GM11168 (cell line): ENCODE data around the gene CCL17.
"Not testable (repeated sequence)": the region's sequence is repeated elsewhere in the genome, so short reads cannot be mapped to it uniquely, and the experiment has no call there.

ENCODE experiments used
- in situ Hi-C: fragments of 300-500 bp; cut with MboI; formaldehyde crosslinking; loops from one replicate; pipeline ENCODE4 v1.12.0; 2022; ENCODE audit warnings: low sequenced_read_pairs; ENCODE audit not compliant: unreplicated experiment

CCL17 gene

DNA sequence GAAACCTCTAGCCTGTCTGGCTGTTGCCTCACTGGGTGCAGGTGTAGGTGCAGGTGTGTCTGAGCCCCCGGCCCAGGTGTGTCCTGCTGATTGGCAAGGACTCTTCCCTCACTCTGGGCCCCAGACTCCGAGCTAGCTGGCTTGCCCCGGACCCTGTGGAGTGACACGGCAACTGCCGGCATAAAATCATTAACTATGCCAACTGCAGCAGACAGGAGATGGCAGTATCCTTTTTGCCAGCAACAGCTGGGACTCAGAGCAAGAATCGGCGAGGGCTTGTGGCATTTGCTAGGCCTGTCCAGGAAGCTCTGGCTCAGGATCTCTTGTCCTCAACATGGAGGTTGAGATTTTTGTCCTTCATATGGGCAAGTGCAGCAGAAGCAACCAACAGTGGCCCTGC, 21.8 kb downstream of the CCL17 start:
- in situ Hi-C loops, result no loop called here

DNA sequence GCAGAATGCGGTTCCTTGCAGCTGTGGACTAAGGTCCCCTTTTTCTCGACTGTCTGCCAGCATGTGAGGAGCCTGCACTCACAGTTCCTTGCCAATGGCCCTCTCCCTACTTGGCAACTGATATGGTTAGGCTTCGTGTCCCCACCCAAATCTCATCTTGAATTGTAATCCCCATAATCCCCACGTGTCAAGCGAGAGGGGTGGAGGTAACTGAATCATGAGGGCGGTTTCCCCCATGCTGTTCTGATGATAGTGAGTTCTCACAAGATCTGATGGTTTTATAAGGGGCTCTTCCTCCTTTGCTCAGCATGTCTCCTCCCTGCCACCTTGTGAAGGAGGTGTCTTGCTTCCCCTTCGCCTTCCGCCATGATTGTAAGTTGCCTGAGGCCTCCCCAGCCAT, 22.7 kb downstream of the CCL17 start:
- in situ Hi-C loops, result no loop called here

DNA sequence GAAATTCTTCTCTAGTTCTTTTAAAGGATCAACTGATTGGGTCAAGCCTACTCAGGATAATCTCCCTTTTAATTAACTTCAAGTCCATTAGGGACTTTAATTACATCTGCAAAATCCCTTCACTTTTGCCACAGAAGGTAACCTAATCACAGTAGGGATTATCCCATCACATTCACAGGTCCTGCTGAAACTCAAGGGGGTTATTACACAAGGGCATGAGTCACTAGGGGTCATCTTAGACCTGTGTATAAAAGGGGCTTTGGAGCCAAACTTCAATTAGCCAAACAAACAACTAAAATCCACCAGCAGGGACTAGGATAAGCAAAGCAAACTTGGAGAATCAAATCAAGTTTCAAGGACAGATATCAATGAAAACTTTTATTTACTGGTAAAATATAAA, 23.3 kb downstream of the CCL17 start:
- in situ Hi-C loops, result no loop called here

DNA sequence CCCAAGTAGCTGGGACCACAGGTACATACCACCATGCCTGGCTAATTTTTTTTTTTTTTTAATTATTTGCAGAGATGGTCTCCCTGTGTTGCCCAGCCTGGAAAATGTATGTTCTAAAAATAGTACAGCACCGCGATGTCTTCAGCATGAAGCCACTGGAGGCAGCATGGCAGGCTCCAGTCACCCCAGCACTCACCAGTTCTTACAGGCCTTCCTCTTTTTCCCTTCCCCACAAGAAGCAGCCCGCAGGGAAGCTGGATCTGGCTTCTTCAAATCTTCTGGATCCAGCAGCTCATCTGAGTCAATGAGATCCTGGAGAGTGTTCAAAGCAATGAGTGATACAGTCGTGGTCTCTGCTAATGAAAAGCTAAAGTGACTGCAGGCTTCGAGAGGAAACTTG, 26.4 kb downstream of the CCL17 start:
- in situ Hi-C loops, result no loop called here

DNA sequence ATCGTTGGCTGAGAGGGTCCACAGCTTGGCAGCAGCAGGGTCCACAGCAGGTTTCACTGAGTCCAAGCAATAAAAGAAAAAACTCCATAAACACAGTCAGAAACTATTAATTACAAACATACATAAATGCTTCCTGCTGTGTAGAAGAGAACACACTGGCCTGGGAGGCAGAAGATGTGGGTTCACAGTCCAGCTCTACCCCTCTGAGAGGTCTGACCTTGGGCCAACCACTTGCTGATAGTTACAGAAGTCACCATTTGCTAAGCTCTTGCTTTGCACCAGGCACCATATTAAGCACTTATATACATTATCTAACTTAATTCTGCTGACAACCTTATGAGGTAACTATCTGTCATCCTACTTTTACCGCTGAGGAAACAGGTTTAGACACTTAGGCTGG, 27.9 kb downstream of the CCL17 start:
- in situ Hi-C loops, result no loop called here

DNA sequence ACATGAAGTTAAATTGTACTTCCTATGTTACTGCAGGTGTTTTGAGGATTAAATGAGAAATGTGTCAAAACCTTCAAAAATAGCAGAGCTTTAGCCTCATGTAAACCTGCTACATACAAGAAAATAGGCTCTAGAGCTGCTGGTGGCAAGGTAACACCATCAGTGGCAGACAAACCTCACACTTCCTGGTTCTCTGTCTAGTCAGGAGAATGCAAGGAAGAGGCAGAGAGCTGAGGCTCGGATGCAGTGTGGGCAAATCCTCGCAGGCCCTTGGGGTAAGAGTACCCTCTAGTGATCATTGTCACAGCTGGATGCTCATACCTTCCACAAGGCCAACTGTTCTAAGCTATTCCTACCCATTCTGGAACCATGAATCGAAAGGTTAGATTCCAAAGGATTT, 28.4 kb downstream of the CCL17 start:
- in situ Hi-C loops, result no loop called here

DNA sequence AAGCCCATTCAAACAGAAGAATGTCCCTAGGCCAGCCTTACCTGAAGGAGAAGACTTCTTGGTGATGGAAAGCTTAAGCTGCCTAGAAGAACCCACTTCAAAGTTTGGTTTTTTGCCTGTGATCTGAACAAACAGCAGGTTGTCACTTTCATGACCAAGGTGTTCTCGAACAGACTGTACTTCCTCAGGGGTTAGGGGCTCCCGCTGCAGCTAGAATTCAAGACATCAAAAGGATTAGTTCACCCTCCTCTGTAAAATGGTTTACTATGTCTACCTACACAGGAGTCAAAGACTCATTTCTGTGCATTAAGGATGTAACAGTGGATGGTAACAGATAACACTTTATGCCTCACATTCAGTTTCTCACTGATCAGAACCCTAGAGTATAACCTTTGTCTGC, 29.4 kb downstream of the CCL17 start:
- in situ Hi-C loops, result no loop called here

DNA sequence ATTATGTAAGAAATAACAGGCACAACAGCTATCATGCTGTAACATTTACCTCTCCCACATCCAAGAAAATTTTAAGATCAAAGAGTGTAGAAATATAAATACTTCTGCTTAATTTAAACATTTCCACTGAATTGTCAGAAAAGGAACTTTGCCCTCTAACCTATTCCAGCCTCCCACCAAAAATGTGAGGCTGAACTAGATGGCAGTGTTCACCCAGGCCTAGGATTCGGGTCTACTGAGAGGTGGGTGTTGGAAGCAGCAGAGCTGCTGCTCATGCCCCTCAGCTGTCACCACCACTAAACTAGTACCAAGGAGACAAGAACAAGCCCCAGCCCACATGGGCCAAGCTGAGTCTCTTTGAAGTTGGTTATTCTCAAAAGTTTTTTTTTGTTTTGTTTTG, 31.3 kb downstream of the CCL17 start:
- in situ Hi-C loops, result no loop called here

DNA sequence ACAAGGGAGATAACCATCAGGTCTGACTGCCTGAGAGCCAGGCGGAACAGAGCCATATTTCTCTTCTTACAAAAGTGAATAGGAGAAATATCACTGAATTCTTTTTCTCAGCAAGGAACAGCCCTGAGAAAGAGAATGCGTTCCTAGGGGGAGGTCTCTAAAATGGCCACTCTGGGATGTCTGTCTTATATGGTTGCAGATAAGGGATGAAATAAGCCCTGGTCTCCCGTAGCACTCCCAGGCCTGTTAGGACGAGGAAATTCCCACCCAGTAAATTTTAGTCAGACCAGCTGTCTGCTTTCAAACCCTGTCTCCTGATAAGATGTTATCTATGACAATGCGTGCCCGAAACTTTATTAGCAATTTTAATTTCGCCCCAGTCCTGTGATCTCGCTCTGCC, 35.4 kb downstream of the CCL17 start:
- in situ Hi-C loops, result not testable (repeated sequence)

DNA sequence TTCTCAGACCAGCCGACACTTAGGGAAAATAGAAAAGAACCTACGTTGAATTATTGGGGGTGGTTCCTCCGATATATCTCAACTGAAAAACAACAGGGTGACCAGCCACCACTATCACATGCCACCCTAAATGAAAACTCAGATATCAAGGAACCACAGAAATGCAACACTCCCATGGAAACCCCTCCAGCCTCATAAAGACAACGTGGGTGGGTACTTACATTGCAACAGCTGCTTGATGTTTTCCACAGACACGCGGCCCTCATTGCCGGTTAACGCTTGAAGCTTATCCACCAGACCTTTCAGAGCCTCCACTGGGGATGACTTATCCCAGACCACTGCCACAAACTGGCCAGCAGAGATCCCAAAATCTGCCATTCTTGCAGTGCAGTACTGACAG, 36.0 kb downstream of the CCL17 start:
- in situ Hi-C loops, result not testable (repeated sequence)

DNA sequence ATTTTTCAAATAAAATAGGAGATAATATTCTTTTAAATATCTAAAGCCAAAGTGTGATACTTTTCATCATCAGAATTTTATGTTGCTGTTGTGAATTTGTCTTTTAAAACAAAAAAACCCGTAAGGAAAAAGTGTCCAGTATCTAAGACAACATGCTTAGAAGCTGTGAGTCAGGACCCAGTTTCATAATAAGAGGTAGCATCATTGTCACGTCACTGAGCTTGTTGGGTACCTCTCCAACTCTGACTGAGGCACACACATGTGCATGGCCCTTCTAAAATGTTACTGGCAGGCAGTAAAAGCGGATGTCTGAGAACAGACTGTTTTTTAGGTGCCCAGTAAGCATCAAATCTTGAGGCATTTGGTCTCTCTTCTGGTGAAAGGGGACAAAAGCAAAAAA, 40.1 kb downstream of the CCL17 start:
- in situ Hi-C loops, result no loop called here

DNA sequence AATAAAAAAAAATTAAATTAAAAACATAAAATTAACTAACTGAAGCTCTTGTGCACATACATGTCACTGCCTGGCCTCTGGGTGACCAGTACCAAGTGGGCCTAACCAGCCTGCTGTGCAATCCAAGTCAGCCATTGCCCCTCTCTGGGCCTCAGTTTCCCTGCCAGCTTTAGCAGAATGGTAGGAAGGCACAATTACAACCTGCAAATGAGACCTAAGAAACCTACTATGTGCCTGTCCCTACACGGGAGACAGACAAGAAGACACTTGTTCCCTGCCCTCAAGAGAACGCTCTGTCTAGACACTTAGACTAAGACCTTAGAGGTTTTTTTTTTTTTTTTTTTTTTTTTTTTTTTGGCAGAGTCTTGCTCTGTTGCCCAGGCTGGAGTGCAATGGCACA, 40.9 kb downstream of the CCL17 start:
- in situ Hi-C loops, result no loop called here

DNA sequence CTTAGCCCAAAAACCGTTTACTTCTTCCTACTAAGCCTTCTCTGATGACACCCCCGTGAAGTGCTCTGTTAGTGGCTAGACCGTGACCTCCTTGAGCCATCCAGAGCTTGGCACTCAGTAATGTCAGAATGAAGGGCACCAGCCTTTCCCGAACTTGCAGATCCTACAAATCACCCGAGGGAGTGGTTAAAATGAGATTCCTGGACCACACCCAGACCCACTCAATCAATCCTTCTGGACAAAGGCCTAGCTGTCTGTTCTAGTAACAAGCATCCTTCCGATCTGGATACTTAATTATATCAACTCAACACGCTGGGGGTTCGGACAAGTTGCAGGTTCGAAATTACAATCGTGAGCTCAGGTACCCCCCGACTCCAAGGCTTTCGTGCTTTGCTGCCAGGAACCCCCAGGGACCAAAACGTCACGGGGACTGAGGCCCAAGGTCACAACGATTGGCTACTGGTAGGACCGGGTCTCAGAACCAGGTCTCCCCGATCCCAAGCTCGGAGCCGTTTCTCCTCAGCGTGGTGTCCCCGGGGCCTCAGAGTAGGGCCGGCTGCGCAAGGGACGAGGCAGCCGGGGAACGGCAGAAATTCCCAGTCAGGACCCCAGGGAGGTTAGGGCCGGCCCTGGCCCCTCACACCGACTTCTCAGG, 42.1 kb downstream of the CCL17 start:
- in situ Hi-C loops, result no loop called here

DNA sequence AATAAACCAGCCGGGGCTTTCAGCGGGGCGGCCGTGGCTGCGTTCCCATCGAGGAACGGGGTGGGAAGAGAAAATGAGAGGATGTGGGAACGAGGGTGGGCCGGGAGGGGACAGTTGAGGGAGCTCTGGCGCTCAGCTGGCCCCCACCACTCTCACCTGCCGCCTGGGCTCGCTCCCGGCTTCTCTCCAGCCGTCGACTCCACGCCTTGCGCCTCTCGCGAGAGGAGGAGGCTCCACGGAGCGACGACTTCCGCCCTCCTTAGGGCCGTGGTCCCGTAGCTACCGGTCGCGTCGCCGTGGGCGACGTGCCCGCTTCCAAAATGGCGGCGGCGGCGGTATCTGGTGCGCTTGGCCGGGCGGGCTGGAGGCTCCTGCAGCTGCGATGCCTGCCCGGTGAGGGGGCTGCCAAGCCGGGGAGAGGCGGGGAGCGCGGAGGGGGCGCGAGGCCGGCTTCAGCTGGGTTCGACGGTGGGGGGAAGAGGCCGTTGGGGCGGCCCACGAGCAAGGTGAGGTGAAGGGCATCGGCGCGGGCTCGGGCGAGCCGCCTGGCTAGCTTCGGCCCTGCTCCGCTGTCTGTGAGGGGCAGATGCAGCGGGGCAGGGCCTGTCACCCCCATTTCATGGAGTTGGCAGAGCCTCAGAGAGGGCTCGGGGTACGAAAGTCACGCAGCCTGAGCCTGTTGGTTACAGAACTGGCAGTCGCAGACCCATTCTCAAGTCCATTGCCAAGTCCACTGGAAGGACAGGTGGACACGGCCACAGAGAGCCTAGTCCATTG, 42.8 kb downstream of the CCL17 start, which contains the start of the genes CIAPIN1 and COQ9:
CIAPIN1 (minus strand) TSS at position 200 of the 777 bp plus-strand sequence. CDS start 6,457 bp downstream, outside the sequence.
COQ9 (plus strand) TSS at position 294 of the 777 bp plus-strand sequence; CDS start at position 321, 27 bp downstream.
- in situ Hi-C loops, result no loop called here

DNA sequence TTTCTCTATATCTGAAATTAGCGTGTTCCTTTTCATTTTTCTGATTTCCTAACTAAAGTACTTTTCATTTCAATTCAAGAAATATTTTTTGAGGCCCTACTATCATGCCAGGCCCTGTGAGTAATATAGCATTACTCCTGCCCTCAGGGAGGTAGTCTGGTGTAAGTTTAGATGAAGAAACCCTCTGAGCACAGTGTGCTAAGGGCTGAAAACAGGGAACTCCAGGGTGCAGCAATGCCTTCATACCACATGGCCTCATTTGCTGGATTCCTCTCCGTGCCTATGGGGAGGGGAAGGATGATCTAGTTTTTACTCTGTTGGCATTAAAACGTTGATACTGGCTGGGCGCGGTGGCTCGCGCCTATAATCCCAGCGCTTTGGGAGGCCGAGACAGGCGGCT, 47.5 kb downstream of the CCL17 start:
- in situ Hi-C loops, result no loop called here

DNA sequence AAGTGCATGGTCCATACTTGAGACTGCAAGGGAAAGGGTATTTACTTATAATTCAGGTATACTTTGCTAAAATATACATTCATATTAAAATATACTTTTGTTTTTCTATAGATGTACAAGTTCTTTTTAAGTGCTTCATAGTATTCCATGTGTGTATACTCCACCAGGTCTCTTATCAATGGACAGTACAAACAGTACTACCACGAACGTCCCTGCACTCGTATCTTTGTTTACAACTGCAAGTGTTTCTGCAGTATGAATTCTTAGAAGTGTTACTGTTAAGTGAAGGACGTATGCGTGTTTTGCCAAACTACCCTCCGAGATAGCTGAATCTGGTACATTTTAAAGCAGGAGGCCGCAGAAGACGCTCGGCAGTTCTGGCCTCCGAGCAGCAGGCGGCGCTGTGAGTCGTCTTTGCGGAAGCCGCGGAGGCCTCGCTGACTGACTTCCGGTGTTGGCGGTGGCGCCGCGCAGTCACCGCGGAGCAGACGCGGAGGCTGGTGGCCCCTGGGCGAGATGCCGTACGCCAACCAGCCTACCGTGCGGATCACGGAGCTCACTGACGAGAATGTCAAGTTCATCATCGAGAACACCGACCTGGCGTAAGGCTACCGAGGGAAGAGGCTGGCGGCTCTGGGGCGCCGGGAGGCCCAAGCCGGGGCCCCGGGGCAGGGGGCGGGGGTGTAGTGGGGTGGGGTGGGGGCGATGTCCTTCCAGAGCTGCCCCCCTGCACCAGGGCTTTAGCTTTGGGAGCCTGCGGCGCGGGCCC, 57.8 kb downstream of the CCL17 start, which contains the start of gene POLR2C:
POLR2C (plus strand) TSS at position 471 of the 769 bp plus-strand sequence; CDS start at position 517, 46 bp downstream.
- in situ Hi-C loops, result loop anchor here (10.0 kb wide), 1 partner anchor 52 kb away; no protein-coding TSS in a partner anchor

DNA sequence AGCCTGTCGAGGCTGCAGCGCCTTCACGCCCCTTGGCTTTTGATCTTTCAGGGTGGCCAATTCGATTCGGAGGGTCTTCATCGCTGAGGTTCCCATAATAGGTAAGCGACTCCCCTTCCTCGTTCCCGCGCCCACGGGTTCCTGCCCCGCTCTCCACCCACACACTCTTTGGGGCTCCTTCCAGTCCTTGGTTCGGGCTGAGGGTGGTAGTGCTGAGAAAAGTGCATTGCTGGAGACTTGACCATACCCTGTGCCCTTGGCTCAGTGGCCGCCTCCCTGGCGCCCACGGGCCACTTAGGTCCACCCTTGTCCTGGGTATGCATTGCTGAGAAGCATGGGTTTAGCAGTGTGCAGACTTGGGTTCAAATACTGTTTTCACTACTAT, 58.4 kb downstream of the CCL17 start:
- in situ Hi-C loops, result loop anchor here (10.0 kb wide), 1 partner anchor 52 kb away; no protein-coding TSS in a partner anchor

DNA sequence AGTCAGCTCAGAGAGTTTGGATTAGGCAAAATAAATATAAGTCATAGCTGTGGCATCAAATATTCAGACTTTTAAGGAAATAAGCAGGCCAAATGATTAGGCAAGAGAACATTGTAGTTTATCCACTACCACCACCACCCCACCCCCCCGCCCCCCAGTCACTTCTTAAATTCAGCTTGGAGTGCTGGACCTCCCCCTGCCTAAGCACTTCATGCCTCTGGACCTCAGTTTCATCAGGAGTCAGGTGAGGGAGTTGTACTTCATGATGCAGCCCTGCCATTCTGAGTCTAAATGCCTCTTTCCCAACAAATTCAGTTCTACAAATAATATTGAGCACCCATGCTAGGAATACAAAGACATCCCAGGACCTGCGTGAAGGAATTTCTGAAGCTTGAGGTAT, 60.0 kb downstream of the CCL17 start:
- in situ Hi-C loops, result loop anchor here (10.0 kb wide), 1 partner anchor 50 kb away; no protein-coding TSS in a partner anchor
